Measurements from ENCODE around the gene COL21A1.

Gene COL21A1

DNA sequence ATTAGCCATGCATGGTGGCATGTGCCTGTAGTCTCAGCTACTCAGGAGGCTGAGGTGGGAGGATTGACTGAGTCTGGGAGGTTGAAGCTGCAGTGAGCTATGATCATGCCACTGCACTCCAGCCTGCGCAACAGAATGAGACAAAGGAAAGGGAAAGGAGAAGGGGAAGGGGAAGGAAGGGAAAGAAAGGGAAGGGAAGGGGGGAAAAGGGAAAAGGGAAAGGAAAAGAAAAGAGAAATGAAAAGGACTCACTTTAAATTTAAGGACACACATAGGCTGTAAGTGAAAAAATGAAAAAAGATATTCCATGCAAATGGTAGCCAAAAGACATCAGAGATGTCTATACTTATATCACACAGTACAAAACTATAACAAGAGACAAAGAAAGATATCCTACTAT is 74.2 kb downstream of the COL21A1 start:
- in situ Hi-C loops (cut with HindIII; ENCODE audit: low sequenced_read_pairs), result no loop called here
- H3K4me3 ChIP-seq (ENCODE audit: low read depth, low read length), result no peak overlapping the region
- TF ChIP-seq, protein P1, sequence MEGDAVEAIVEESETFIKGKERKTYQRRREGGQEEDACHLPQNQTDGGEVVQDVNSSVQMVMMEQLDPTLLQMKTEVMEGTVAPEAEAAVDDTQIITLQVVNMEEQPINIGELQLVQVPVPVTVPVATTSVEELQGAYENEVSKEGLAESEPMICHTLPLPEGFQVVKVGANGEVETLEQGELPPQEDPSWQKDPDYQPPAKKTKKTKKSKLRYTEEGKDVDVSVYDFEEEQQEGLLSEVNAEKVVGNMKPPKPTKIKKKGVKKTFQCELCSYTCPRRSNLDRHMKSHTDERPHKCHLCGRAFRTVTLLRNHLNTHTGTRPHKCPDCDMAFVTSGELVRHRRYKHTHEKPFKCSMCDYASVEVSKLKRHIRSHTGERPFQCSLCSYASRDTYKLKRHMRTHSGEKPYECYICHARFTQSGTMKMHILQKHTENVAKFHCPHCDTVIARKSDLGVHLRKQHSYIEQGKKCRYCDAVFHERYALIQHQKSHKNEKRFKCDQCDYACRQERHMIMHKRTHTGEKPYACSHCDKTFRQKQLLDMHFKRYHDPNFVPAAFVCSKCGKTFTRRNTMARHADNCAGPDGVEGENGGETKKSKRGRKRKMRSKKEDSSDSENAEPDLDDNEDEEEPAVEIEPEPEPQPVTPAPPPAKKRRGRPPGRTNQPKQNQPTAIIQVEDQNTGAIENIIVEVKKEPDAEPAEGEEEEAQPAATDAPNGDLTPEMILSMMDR (IDR thresholded peaks at IDR 0.05; ENCODE audit: low read depth, low read length), result no peak
- DNase-seq (ENCODE audit: low read depth, low spot score), result no peak

- TF ChIP-seq, protein P1 (IDR thresholded peaks at IDR 0.05; ENCODE audit: low read depth, low read length), result no peak
- in situ Hi-C loops (cut with HindIII; ENCODE audit: low sequenced_read_pairs), result no loop called here
- H3K4me3 ChIP-seq (ENCODE audit: low read depth, low read length), result no peak overlapping the region
- no peak for DNase-seq (ENCODE audit: low read depth, low spot score)
Observed at GRCh38 chr6:56172144-56172543, 75.2 kb downstream of the COL21A1 start.

- in situ Hi-C loops (cut with HindIII; ENCODE audit: low sequenced_read_pairs), result no loop called here
- TF ChIP-seq, protein P1 (IDR thresholded peaks at IDR 0.05; ENCODE audit: low read depth, low read length), result no peak
- no peak for DNase-seq (ENCODE audit: low read depth, low spot score)
- no peak overlapping the region for H3K4me3 ChIP-seq (ENCODE audit: low read depth, low read length)
Observed at GRCh38 chr6:56169366-56169765, 78.0 kb downstream of the COL21A1 start.

DNA sequence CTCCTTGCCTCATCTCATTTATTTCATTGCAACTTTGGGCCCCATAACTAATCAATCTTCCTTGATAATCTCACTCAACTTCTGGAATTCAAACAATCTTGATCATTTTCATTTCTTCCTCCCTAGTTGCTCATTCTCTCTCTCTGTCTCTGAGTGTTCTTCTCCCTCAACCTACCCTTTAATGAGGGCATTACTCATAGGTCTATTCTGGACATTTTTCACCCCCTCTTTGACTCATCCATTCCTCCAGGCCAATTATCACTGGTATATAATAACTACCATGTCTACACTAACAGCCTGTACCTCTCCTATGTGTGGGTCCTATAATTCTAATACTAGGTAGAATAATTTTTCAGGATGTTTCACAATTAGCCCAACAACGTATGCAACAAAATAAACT is 78.8 kb downstream of the COL21A1 start:
- no peak for DNase-seq (ENCODE audit: low read depth, low spot score)
- TF ChIP-seq, protein P1 (IDR thresholded peaks at IDR 0.05; ENCODE audit: low read depth, low read length), result no peak
- H3K4me3 ChIP-seq (ENCODE audit: low read depth, low read length), result no peak overlapping the region
- in situ Hi-C loops (cut with HindIII; ENCODE audit: low sequenced_read_pairs), result no loop called here

DNA sequence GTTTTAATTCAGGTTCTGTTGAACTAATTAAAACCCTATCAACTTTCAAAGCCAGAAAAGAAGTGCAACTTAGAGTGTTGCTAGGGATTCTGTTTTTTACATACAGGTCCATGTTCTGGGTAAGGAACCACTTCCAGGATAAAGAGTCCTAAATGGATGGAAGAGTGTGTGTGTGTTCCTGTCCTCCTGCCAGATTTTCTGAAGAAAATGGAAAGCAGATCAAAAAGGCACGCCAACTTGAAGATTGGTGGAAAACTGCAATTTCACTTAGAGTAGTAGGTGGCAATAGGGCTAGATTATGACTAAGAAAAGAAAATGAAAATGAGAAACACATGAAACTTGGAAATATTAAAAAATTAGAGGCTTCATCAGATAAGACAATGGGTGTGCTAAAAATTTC is 85.3 kb downstream of the COL21A1 start:
- TF ChIP-seq, protein P1 (IDR thresholded peaks at IDR 0.05; ENCODE audit: low read depth, low read length), result no peak
- in situ Hi-C loops (cut with HindIII; ENCODE audit: low sequenced_read_pairs), result no loop called here
- H3K4me3 ChIP-seq (ENCODE audit: low read depth, low read length), result no peak overlapping the region
- DNase-seq (ENCODE audit: low read depth, low spot score), result no peak

- DNase-seq (ENCODE audit: low read depth, low spot score), result no peak
- in situ Hi-C loops (cut with HindIII; ENCODE audit: low sequenced_read_pairs), result no loop called here
- H3K4me3 ChIP-seq (ENCODE audit: low read depth, low read length), result no peak overlapping the region
- TF ChIP-seq, protein P1 (IDR thresholded peaks at IDR 0.05; ENCODE audit: low read depth, low read length), result no peak
Observed at GRCh38 chr6:56160489-56160888, 86.9 kb downstream of the COL21A1 start.

- TF ChIP-seq, protein P1 (IDR thresholded peaks at IDR 0.05; ENCODE audit: low read depth, low read length), result no peak
- DNase-seq (ENCODE audit: low read depth, low spot score), result no peak
- no peak overlapping the region for H3K4me3 ChIP-seq (ENCODE audit: low read depth, low read length)
- in situ Hi-C loops (cut with HindIII; ENCODE audit: low sequenced_read_pairs), result no loop called here
Observed at GRCh38 chr6:56158571-56158970, 88.8 kb downstream of the COL21A1 start.
